Measurements from ENCODE around the gene SPG11.

SPG11 gene

GRCh38 chr15:44591326-44591725, 72.1 kb downstream of the SPG11 start:
- Histone ChIP-seq H2AFZ (ENCODE audit: low read depth, low read length) (no peak overlapping the region), H4K20me1 (ENCODE audit: insufficient read depth, low read length) (no peaks in the 10 kb centered on the region), H3K4me2 (ENCODE audit: insufficient read depth, low read length) (no peak overlapping the region), H3K9ac (ENCODE audit: low read depth, low read length) (no peak overlapping the region), H3K79me2 (ENCODE audit: insufficient read depth, low read length) (no peaks in the 10 kb centered on the region), H3K27ac (ENCODE audit: low read length) (no peak overlapping the region), H3K4me1 (ENCODE audit: insufficient read depth, low read length) (no peaks in the 10 kb centered on the region), H3K4me3 (ENCODE audit: low read depth in 1 of 2, low read length in 2 of 2) (no peak overlapping the region), H3K36me3 (ENCODE audit: insufficient read depth, low read length) (peaks cover 74% of the 10 kb centered on the region), H3K27me3 (ENCODE audit: insufficient read depth, low read length, poor library complexity) (no peaks in the 10 kb centered on the region), H3K9me3 (ENCODE audit: insufficient read depth, low read length, severe bottlenecking) (no peaks in the 10 kb centered on the region)
- DNase-seq, result no peak
- TF ChIP-seq CTCF (IDR thresholded peaks at IDR 0.05; ENCODE audit: borderline replicate concordance, extremely low read depth, low read length, poor library complexity, severe bottlenecking) (no peak), EZH2 (IDR thresholded peaks at IDR 0.05; ENCODE audit: borderline replicate concordance, low read depth, low read length, severe bottlenecking) (no peak)
- no peak for ATAC-seq (ENCODE audit: insufficient read depth, low read depth)

GRCh38 chr15:44588541-44588940, 74.9 kb downstream of the SPG11 start:
- H4K20me1 ChIP-seq (ENCODE audit: insufficient read depth, low read length), result no peaks in the 10 kb centered on the region
- no peaks in the 10 kb centered on the region for H3K27me3 ChIP-seq (ENCODE audit: insufficient read depth, low read length, poor library complexity)
- H3K36me3 ChIP-seq (ENCODE audit: insufficient read depth, low read length), result peaks cover 79% of the 10 kb centered on the region
- H2AFZ ChIP-seq (ENCODE audit: low read depth, low read length), result no peak overlapping the region
- H3K4me1 ChIP-seq (ENCODE audit: insufficient read depth, low read length), result no peaks in the 10 kb centered on the region
- H3K4me3 ChIP-seq (ENCODE audit: low read depth in 1 of 2, low read length in 2 of 2), result no peak overlapping the region
- ATAC-seq (ENCODE audit: insufficient read depth, low read depth) (no peak), DNase-seq (no peak)
- H3K9ac ChIP-seq (ENCODE audit: low read depth, low read length), result no peak overlapping the region
- no peaks in the 10 kb centered on the region for H3K9me3 ChIP-seq (ENCODE audit: insufficient read depth, low read length, severe bottlenecking)
- no peak overlapping the region for H3K27ac ChIP-seq (ENCODE audit: low read length)
- H3K79me2 ChIP-seq (ENCODE audit: insufficient read depth, low read length), result no peaks in the 10 kb centered on the region
- TF ChIP-seq CTCF (IDR thresholded peaks at IDR 0.05; ENCODE audit: borderline replicate concordance, extremely low read depth, low read length, poor library complexity, severe bottlenecking), result no peak
- no peak for TF ChIP-seq EZH2 (IDR thresholded peaks at IDR 0.05; ENCODE audit: borderline replicate concordance, low read depth, low read length, severe bottlenecking)
- H3K4me2 ChIP-seq (ENCODE audit: insufficient read depth, low read length), result no peak overlapping the region

GRCh38 chr15:44585633-44586032, 77.8 kb downstream of the SPG11 start:
- no peak overlapping the region for H3K9ac ChIP-seq (ENCODE audit: low read depth, low read length)
- no peaks in the 10 kb centered on the region for H3K9me3 ChIP-seq (ENCODE audit: insufficient read depth, low read length, severe bottlenecking)
- H3K27ac ChIP-seq (ENCODE audit: low read length), result no peak overlapping the region
- H2AFZ ChIP-seq (ENCODE audit: low read depth, low read length), result no peak overlapping the region
- no peak for TF ChIP-seq EZH2 (IDR thresholded peaks at IDR 0.05; ENCODE audit: borderline replicate concordance, low read depth, low read length, severe bottlenecking)
- TF ChIP-seq CTCF (IDR thresholded peaks at IDR 0.05; ENCODE audit: borderline replicate concordance, extremely low read depth, low read length, poor library complexity, severe bottlenecking), result no peak
- no peaks in the 10 kb centered on the region for H3K4me1 ChIP-seq (ENCODE audit: insufficient read depth, low read length)
- H3K79me2 ChIP-seq (ENCODE audit: insufficient read depth, low read length), result no peaks in the 10 kb centered on the region
- ATAC-seq (ENCODE audit: insufficient read depth, low read depth) (no peak), DNase-seq (no peak)
- H3K4me2 ChIP-seq (ENCODE audit: insufficient read depth, low read length), result no peak overlapping the region
- H4K20me1 ChIP-seq (ENCODE audit: insufficient read depth, low read length), result no peaks in the 10 kb centered on the region
- no peak overlapping the region for H3K4me3 ChIP-seq (ENCODE audit: low read depth in 1 of 2, low read length in 2 of 2)
- peaks cover 72% of the 10 kb centered on the region for H3K36me3 ChIP-seq (ENCODE audit: insufficient read depth, low read length)
- no peaks in the 10 kb centered on the region for H3K27me3 ChIP-seq (ENCODE audit: insufficient read depth, low read length, poor library complexity)
